GM19099 (cell line): Measurements from ENCODE around the gene TNFRSF11A.

Experiments used
- POLR2A ChIP-seq: IDR thresholded peaks from 3 replicates; pipeline ENCODE4 v1.6.1; 2011; ENCODE audit warnings: low read depth; ENCODE audit not compliant: insufficient read length; ENCODE audit errors: extremely low read depth

TNFRSF11A gene

DNA sequence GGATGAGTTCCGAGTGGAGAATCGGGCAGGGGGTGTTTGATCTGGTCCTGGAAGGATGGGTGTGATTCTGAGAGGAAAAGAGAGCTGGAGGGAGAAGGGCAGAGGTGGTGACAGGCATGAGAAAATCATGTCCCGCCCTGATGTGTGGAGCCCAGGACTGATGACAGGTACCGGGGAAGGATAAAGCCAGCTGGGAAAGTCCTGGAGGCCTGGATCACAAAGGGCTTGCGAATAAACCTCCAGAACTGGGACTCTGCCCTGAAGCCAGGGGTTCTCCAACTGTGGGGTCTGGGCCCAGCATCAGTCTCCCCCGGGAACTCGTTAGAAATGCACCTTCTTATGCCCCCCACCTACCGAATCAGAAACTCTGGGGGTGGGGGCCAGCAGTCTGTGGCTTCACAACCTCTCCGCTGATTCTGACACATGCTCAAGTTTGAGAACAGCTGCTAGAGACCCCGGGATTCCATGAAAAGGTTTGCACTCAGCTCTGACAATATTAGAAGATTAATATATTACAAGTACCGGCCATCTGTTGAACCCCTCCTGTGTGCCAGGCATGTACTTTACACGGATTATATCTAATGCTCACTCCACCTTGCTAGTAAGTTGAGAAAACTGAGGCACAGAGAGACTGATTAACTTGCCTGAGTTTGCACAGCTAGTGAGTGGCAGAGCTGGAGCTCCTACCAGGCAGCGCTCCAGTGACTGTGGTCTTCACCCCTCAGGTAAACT, 8.0 kb downstream of the TNFRSF11A start:
- TF ChIP-seq POLR2A = no peak

DNA sequence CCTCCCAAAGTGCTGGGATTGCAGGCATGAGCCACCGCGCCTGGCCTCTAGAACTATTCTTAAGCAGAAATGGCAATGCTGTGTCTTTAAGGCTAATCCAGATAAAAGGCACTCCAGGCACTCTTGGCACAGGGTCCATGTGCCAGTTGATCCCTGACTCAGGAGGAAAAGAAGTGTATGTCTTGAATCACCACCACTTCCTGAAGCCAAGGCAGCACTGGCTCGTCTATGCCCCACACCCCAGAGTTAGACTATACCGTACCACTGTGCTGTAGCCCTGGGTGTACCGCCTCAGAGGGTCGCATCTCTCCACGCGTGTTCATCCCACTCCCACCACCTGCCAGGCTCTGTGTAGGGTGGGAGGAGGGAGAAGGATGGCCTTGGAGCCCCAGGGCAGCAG, 9.0 kb downstream of the TNFRSF11A start:
- TF ChIP-seq POLR2A = no peak

DNA sequence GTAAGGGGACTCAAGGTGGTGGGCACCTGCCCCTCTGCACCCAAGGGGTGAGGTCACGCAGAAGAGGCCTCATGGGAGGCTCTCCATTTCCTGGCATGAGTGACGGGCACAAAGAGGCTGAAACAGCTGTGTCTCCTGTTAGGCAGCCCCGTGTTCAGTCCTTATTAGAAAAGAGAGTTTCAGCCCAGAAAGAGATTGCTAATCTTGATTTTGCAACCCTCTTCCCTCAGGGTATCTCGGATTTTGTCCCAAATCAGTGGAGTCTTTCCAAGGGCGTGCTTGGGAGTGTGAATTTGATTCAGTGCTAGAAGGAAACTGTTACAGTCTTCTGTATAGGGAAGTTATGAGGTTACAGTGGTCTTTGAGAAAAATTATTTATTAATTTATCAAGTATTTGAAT, 10.4 kb downstream of the TNFRSF11A start:
- TF ChIP-seq POLR2A = no peak

- TF ChIP-seq POLR2A = no peak
These were observed 11.5 kb downstream of the TNFRSF11A start for GRCh38 chr18:62336618-62337017.

GRCh38 chr18:62337336-62337735, 12.2 kb downstream of the TNFRSF11A start:
- TF ChIP-seq POLR2A = no peak

GRCh38 chr18:62338446-62339105, 13.5 kb downstream of the TNFRSF11A start:
- no peak for TF ChIP-seq POLR2A

GRCh38 chr18:62339106-62339988, 14.2 kb downstream of the TNFRSF11A start:
- TF ChIP-seq POLR2A = no peak

DNA sequence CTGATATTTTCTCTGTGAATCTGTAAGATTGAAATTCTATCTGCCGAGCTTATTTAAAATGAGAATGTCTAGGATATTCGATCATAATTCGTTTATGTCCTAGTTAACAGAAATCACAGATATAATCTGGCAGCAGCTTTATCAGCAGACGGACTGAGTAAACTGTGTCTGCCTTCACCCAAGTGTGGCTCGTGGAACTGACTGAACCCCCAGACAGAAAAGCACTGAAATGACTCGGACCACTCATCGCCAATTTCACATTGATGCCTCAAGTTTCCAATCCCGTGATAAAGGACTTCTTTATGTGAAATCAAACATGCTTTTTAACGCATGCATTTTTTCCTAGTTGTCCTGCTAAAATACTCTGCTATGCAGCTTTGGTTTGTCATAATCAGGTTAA, 15.9 kb downstream of the TNFRSF11A start:
- no peak for TF ChIP-seq POLR2A

DNA sequence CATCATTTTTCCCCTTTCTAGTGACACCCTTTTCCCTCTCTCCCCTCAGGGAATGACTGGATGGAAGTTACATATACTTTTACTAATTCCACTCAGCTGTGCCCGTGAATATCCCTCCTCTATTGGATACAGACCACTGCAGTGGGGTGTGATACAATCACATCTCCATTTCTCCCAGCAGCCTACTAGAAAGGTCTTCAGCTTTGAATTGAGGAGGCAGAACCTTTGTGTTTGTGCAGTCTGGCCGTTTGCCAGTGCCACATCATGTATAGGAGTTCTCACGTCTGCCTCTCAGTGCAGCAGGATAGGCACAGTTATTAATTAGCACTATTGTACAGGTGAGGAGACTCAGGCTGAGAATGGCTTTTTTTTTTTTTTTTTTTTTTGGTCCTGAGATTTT, 16.4 kb downstream of the TNFRSF11A start:
- no peak for TF ChIP-seq POLR2A

DNA sequence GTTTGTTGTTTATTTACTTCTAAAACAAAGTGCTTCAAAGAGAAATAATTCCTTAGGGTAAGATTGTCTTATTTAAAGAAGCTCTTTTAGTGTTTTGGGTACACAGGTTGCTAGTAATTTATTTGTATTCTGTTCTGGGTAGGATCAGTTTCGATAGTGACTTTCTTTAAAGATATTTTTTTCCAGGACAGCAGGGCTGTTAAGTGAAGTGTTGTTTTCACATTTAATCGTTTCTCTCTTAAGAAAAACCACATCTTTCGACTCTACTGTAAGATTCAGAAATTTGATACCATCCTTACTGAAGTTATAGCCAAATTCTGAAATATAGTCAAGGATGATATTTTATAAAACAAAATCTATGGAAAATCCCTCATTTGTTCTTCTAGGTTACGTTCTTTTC, 17.8 kb downstream of the TNFRSF11A start:
- TF ChIP-seq POLR2A = no peak

DNA sequence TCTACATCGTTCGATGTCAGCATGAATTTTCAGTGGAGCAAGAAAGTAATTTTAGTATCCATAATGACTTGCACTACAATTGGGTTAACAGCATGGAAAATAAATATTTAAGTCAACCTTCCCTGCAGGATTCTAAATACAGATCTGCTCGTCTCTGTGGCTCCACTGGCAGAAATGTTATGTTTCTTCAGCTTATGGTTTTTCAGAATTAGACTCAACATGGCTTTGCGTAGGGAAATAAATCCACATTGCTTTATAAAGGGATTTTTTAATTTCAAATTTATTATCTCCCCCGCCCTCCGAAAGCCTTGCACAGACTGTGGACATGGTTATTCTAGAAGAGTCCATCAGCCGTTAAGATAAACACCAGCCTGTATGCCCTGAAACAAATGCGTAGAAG, 18.2 kb downstream of the TNFRSF11A start:
- no peak for TF ChIP-seq POLR2A

DNA sequence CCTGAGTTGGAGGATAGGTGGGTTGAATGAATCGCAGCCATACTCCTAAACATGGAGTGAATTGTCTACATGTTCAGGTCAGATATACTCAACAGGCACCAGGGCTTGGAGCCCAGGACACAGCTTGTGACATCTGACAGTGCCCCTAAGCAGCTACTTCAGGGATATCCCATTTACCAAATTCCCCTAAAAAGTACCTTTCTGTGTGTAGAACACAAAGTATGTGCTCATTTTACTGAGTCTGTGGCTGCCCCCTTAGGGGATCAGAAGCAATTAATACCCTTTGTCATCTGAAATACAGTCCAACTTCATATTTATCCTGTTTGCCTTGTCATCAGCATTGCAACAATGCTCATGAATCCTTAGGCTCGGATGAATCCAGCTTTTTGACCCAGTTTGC, 20.8 kb downstream of the TNFRSF11A start:
- TF ChIP-seq POLR2A = no peak

GRCh38 chr18:62346333-62347088, 21.4 kb downstream of the TNFRSF11A start:
- TF ChIP-seq POLR2A = no peak

DNA sequence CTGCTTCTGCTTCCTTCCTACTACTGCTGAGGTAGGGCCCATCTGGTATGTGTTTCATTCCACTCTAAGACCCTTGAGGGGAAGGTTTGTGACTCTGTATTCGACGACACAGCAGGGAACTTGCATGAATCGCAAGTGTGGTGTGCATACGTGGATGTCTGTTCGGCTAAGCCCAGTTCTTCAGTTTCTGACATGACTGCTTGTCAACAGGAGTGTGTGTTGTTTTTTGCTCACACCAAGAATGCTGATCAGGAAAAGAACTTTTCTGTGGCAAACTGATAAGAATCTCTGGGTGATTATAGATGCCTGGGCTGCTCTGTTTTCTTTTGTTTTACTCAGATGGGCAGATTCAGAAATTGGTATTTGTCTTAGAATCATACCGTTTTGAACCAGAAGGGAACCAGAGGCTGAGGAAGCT, 22.0 kb downstream of the TNFRSF11A start:
- no peak for TF ChIP-seq POLR2A

DNA sequence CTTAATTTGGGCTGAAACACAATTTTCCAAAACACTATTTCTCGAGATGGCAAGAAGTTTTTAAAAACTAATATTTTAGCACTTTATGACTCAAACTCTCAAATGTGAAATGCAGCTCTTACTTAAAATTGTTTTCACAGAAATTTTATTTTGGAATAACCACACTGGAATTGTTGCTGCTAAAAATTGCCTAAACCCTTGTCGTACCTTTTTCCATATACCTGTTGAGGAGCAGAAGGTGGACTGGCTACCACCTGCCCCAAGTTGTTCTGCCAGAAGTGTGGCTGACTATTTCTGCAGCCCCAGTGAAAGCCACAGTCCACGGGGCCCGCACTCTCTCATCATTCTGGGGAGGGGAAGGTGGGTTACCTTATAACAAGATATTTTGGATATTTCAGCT, 23.4 kb downstream of the TNFRSF11A start:
- TF ChIP-seq POLR2A = no peak

DNA sequence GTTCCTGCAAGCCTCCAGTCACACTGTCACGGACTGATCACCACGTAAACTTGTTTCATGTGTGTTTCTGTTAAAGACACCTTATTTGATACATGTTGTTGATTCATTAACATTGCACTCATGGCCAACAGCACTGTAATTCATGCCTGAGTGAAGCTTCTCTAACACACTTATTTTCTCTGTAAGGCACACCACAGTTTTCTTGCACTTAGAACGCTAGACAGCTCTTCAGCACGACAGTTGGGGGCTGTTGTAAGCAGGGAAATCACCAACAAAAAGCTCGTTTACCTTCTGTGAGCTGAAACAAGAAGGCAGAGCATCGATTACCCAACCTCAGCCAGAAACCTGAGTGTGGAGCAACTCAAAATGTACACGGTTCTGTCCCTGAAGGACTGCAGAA, 28.1 kb downstream of the TNFRSF11A start:
- no peak for TF ChIP-seq POLR2A

DNA sequence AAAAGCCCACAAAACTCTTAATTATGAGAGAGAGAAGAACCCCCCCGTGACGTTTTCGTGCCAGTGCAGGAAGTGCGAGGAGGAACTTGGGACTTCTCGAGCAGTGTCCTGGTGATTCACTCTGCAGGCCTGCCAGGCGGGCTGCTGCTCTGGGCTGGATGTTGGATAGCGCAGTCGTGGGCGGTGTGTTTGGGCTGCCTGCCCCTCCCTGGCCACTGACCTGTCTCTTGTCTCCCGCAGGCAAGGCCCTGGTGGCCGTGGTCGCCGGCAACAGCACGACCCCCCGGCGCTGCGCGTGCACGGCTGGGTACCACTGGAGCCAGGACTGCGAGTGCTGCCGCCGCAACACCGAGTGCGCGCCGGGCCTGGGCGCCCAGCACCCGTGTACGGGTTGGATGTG, 29.0 kb downstream of the TNFRSF11A start:
- no peak for TF ChIP-seq POLR2A
